K562 (cell line): ENCODE data around the gene SPTLC1. TPM values are rescaled to one million over a fixed set of nuclear protein-coding genes. Genes with fewer than 3 reads are reported as not detected.
"Not testable (repeated sequence)": the region's sequence is repeated elsewhere in the genome, so short reads cannot be mapped to it uniquely, and the experiment has no call there.

Experiments used
- ATAC-seq: fragments of 200-7000 bp; cut with Tn5 transposase; 3 replicates; pipeline ENCODE4 v1.9.1; 2020; ENCODE audit warnings: moderate library complexity
- BruUV-seq: library from RNA; stranded (reverse); fragments of 400-500 nt; replicated peaks from 2 replicates; lab custom pipeline; 2021; lab: Mats Ljungman, UMichigan
- CTCF ChIA-PET: fragments of 300-600 bp; formaldehyde crosslinking; extraction: SDS; loops from one replicate; lab custom pipeline; 2021; ENCODE audit warnings: low intra/inter-chr PET ratio; lab: Yijun Ruan, JAX
- POLR2A ChIA-PET: fragments of 300-600, 350-650 bp; sonication (Branson Sonifier 250); formaldehyde crosslinking; extraction: SDS; loops from one replicate; lab custom pipeline; 2021; ENCODE audit warnings: antibody characterized with exemption, inconsistent platforms; lab: Yijun Ruan, JAX
- DNase-seq, 4 experiments: peaks; one replicate each; pipeline versions ENCODE4 v3.0.0 to v3.0.0-alpha.2; 2011 to 2018; ENCODE audit warnings: low spot score in 3 of 4, mixed read lengths in 3 of 4; ENCODE audit errors: extremely low read depth in 1 of 4
- FAIRE-seq: peaks from 2 replicates; lab custom pipeline; 2011; peaks lifted over from hg19 to GRCh38; lab: Jason Lieb, UNC
- H2AFZ ChIP-seq: 2 replicates; pipeline ENCODE4 v1.6.0; 2011; ENCODE audit warnings: low read depth, low read length, control low read depth, inconsistent platforms
- H3K27ac ChIP-seq: fragments of 200-600 bp; 3 replicates; pipeline ENCODE4 v1.8.0; 2011; ENCODE audit warnings: low read depth, mild to moderate bottlenecking, control low read depth, inconsistent platforms, low read length, moderate library complexity, mixed read lengths; ENCODE audit errors: extremely low read depth
- H3K27me3 ChIP-seq, 2 experiments: fragments of 300-600 bp in 1 of 2; 2 replicates in 1 of 2; 3 replicates in 1 of 2; pipeline versions ENCODE4 v1.6.0 to v1.8.0; 2011; ENCODE audit warnings: inconsistent platforms in 2 of 2, low read length in 2 of 2, mild to moderate bottlenecking in 1 of 2, mixed read lengths in 1 of 2, moderate library complexity in 1 of 2; ENCODE audit not compliant: control insufficient read depth in 2 of 2, insufficient read depth in 2 of 2
- H3K36me3 ChIP-seq: fragments of 300-600 bp; 3 replicates; pipeline ENCODE4 v1.8.0; 2011; ENCODE audit warnings: mild to moderate bottlenecking, low read length, inconsistent platforms; ENCODE audit not compliant: control insufficient read depth, insufficient read depth
- H3K4me1 ChIP-seq, 2 experiments: fragments of 200-600 bp in 1 of 2; replicated peaks in 1 of 2; 2 replicates in 1 of 2; 3 replicates in 1 of 2; pipeline versions ENCODE4 v1.5.1 to v1.8.0; 2011; ENCODE audit warnings: inconsistent platforms in 2 of 2, low read length in 2 of 2, mild to moderate bottlenecking in 1 of 2, mixed read lengths in 1 of 2, moderate library complexity in 1 of 2; ENCODE audit not compliant: control insufficient read depth in 2 of 2, insufficient read depth in 2 of 2
- H3K4me2 ChIP-seq: 2 replicates; pipeline ENCODE4 v1.6.1; 2011; ENCODE audit warnings: low read length, control low read depth, inconsistent platforms, mixed read lengths; ENCODE audit not compliant: insufficient read depth
- H3K4me3 ChIP-seq: fragments of 200-600 bp; sonication (generic), shearing (Covaris generic); 2 replicates; pipeline ENCODE4 v1.5.1; 2016; ENCODE audit warnings: control low read depth, inconsistent platforms
- H3K79me2 ChIP-seq: fragments of 200-600 bp; 3 replicates; pipeline ENCODE4 v1.8.0; 2011; ENCODE audit warnings: low read length, inconsistent platforms; ENCODE audit not compliant: control insufficient read depth, insufficient read depth
- H3K9ac ChIP-seq, 2 experiments: 2 replicates each; pipeline versions ENCODE4 v1.6.0 to v1.6.1; 2011; ENCODE audit warnings: low read depth in 2 of 2, low read length in 2 of 2, control low read depth in 1 of 2, inconsistent platforms in 1 of 2, mild to moderate bottlenecking in 1 of 2, mixed read lengths in 1 of 2; ENCODE audit not compliant: insufficient read depth in 1 of 2
- H3K9me1 ChIP-seq: one replicate; pipeline ENCODE4 v1.6.0; 2011; ENCODE audit warnings: inconsistent platforms, mild to moderate bottlenecking, low read length, moderate library complexity; ENCODE audit not compliant: control insufficient read depth, insufficient read depth
- H3K9me3 ChIP-seq: replicated peaks from 2 replicates; pipeline ENCODE4 v1.5.1; 2011; ENCODE audit warnings: low read depth, low read length, inconsistent platforms; ENCODE audit not compliant: control insufficient read depth, insufficient read depth
- H4K20me1 ChIP-seq: replicated peaks from 2 replicates; pipeline ENCODE4 v1.6.1; 2011; ENCODE audit warnings: low read length, inconsistent platforms, mixed read lengths; ENCODE audit not compliant: control insufficient read depth, insufficient read depth
- WGBS: fragments of 100-300 bp; shearing (Covaris generic); methylation state at CpG from one replicate; pipeline ENCODE4 v1.1.6; 2016; ENCODE audit warnings: low coverage, mixed read lengths; ENCODE audit not compliant: insufficient coverage; ENCODE audit errors: missing lambda C conversion rate; 5-methylcytosine and 5-hydroxymethylcytosine counted together
- in situ Hi-C: fragments of 300-500 bp; cut with MboI; formaldehyde crosslinking; loops from 4 replicates; pipeline ENCODE4 v1.15.0; 2018; ENCODE audit warnings: inconsistent platforms, mixed read lengths
- intact Hi-C: fragments of 100-400 bp; cut with micrococcal nuclease; formaldehyde crosslinking; loops from 2 replicates; pipeline ENCODE4 v1.14.2; 2022
- polyA plus RNA-seq, 8 experiments: library from polyadenylated mRNA; depleted of rRNA in 4 of 8; stranded (reverse) in 5 of 8; unstranded in 3 of 8; fragments of >200 nt; fragmentation: Nextera tagmentation in 2 of 8; fragmentation: Illumina TruSeq in 1 of 8; extraction: Ambion mirVana in 2 of 8; extraction: Trizol in 1 of 8; gene quantifications; 2 replicates each; pipeline versions ENCODE4 v1.2.1 to v1.2.3, GENCODE V29; 2011 to 2014; ENCODE audit warnings: inconsistent platforms in 1 of 8, missing spikeins in 1 of 8
- total RNA-seq, 7 experiments: library from RNA; depleted of rRNA in 6 of 7; stranded (reverse); fragments of >200 nt in 6 of 7; fragmentation: Illumina TruSeq in 2 of 7; extraction: Trizol in 2 of 7; gene quantifications; 2 replicates each; pipeline versions ENCODE4 v1.2.1 to v1.2.3, GENCODE V29; 2011 to 2021; ENCODE audit warnings: low replicate concordance in 1 of 7
- TF ChIP-seq, protein P1 (sequence below), 2 experiments: fragments of 450-650 bp; IDR thresholded peaks; 2 replicates each; pipeline ENCODE4 v1.6.1; 2016; ENCODE audit warnings: mild to moderate bottlenecking in 2 of 2, borderline replicate concordance in 1 of 2, low read depth in 1 of 2, moderate library complexity in 1 of 2

SPTLC1 gene
- total and polyA plus RNA-seq, 9 of the 15 experiments (the other 6 are each of a cell fraction or from before 2014, with no cell fraction given) = 58.8 to 125 (median 84.5) TPM

DNA sequence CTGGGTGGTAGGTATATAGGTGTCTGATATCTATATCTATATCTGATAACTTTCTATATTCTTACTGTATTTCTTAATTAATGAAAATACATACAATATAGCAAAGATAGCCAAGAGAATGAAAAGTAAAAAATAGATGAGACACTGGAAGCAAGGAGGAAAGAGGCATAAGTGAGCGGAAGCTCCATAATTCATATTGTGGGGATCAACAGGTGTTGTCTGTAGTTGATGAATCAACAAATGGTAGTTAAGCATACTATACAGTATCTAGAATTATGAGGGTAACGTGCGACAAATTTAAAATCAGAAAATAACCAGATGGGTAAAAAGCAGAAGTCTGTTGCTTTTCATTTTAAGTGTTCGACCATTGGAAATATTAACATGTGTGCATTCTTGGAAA is 7.1 kb downstream of the SPTLC1 start (continued):
- TF ChIP-seq, protein P1, sequence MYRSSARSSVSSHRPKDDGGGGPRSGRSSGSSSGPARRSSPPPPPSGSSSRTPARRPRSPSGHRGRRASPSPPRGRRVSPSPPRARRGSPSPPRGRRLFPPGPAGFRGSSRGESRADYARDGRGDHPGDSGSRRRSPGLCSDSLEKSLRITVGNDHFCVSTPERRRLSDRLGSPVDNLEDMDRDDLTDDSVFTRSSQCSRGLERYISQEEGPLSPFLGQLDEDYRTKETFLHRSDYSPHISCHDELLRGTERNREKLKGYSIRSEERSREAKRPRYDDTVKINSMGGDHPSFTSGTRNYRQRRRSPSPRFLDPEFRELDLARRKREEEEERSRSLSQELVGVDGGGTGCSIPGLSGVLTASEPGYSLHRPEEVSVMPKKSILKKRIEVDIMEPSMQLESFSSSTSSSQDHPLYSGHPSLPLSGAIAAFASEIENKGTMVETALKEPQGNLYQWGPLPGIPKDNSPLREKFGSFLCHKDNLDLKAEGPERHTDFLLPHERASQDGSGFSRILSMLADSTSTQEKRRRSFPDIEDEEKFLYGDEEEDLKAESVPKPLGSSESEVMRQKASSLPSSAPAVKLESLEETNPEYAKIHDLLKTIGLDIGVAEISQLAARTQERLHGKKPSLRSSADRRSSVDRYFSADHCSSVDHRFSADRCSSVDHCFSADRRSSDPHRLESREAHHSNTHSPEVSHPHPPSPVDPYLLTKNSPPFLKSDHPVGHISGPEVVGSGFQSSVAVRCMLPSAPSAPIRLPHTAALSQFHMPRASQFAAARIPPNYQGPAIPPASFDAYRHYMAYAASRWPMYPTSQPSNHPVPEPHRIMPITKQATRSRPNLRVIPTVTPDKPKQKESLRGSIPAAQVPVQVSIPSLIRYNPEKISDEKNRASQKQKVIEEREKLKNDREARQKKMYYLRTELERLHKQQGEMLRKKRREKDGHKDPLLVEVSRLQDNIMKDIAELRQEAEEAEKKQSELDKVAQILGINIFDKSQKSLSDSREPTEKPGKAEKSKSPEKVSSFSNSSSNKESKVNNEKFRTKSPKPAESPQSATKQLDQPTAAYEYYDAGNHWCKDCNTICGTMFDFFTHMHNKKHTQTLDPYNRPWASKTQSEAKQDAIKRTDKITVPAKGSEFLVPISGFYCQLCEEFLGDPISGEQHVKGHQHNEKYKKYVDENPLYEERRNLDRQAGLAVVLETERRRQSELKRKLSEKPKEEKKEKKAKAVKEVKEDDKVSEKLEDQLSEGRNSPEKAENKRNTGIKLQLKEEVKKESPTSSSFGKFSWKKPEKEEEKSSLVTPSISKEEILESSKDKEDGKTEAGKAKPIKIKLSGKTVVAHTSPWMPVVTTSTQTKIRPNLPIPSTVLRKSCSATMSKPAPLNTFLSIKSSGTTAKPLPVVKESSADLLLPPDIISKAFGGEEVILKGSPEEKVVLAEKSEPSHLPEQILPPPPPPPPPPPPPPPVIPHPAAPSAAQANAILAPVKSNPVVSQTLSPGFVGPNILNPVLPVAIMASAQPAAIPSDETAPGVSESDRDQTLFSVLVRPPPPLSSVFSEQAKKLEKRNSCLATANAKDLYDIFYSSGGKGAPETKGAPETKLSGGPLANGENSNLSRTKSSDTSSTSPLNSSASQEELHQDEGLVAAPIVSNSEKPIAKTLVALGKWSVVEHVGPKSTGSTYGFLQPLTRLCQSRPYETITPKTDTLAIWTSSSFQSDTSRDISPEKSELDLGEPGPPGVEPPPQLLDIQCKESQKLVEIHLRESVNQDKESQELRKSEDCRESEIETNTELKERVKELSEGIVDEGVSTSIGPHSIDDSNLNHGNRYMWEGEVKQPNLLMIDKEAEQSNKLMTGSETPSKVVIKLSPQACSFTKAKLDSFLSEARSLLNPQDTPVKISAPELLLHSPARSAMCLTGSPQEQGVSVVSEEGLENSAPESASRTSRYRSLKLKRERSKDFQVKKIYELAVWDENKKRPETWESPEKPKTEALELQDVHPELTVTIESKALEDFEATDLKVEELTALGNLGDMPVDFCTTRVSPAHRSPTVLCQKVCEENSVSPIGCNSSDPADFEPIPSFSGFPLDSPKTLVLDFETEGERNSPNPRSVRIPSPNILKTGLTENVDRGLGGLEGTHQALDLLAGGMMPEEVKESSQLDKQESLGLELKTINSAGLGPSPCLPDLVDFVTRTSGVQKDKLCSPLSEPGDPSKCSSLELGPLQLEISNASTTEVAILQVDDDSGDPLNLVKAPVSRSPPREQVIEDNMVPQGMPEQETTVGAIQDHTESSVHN (IDR thresholded peaks at IDR 0.05; ENCODE audit: borderline replicate concordance in 1 of 2, low read depth in 1 of 2) = no peak
- TF ChIP-seq, all 486 proteins: peak for 0

DNA sequence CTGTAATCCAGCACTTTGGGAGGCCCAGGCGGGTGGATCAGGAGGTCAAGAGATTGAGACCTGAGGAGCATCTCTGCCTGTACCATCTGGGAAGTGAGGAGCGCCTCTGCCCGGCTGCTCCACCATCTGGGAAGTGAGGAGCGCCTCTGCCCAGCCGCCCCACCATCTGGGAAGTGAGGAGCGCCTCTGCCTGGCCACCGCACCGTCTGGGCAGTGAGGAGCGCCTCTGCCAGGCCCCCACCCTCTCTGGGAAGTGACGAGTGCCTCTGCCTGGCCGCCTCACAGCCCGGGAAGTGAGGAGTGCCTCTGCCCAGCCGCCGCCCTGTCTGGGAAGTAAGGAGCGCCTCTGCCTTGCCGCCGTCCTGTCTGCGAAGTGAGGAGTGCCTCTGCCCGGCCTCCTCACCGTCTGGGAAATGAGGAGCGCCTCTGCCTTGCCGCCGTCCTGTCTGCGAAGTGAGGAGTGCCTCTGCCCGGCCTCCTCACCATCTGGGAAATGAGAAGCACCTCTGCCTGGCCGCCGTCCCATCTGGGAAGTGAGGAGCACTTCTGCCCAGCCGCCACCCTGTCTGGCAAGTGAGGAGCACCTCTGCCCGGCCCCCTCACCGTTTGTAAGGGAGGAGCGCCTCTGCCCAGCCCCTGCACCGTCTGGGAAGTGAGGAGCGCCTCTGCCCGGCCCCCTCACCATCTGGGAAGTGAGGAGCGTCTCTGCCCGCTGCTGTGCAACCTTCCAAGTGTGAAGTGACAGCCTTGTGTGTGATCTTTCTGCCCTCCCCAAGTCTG is 9.6 kb downstream of the SPTLC1 start:
- 96% methylated on average over 23 of the region's 36 CpGs for WGBS
- in situ Hi-C loops, FAIRE-seq, DNase-seq, POLR2A ChIA-PET, BruUV-seq, H3K9ac ChIP-seq, H3K9me1 ChIP-seq, H3K4me2 ChIP-seq, H3K27ac ChIP-seq, H4K20me1 ChIP-seq, H3K9me3 ChIP-seq, H3K4me1 ChIP-seq, CTCF ChIA-PET, H3K27me3 ChIP-seq, H2AFZ ChIP-seq, ATAC-seq, intact Hi-C loops, H3K4me3 ChIP-seq: not testable (repeated sequence)
- Histone ChIP-seq H3K79me2 (peaks cover 13% of the 10 kb centered on the region; the same call in 2 of the 3 replicates), H3K36me3 (peaks cover 35% of the 10 kb centered on the region)

DNA sequence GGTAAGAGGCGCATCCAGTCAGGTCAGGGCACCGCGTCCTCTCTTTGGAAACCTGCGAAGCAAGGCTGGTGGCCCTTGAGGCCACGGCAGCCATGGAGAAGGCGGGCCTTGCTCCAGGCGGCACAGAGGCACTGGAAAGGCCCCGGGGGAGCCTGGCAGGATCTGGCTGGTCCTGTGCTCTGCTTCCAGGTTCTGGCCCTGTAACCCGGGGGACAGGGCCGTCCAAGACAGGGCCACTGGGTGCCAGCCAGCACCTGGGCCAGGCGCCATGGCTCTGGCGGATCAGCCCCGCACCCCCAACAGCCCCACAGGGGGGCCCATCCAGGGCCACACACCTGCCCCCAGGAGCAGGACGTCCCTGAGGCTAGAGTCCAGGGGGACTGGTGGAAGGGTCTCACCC is 11.6 kb downstream of the SPTLC1 start:
- FAIRE-seq, H4K20me1 ChIP-seq, H3K27me3 ChIP-seq, H3K9me3 ChIP-seq, ATAC-seq, H3K27ac ChIP-seq, H3K9me1 ChIP-seq, CTCF ChIA-PET, POLR2A ChIA-PET, H3K4me2 ChIP-seq, H2AFZ ChIP-seq, intact Hi-C loops, BruUV-seq, H3K9ac ChIP-seq, H3K4me1 ChIP-seq, DNase-seq, in situ Hi-C loops, H3K4me3 ChIP-seq: not testable (repeated sequence)
- WGBS = 67% methylated on average over 2 of the region's 14 CpGs
- Histone ChIP-seq H3K79me2 (peaks cover 13% of the 10 kb centered on the region; the same call in 2 of the 3 replicates), H3K36me3 (peaks cover 31% of the 10 kb centered on the region; the same call in 2 of the 3 replicates)
